Fibroblast of lung (primary cell): ENCODE data around the gene CENPU. TPM values are rescaled to one million over a fixed set of nuclear protein-coding genes. Genes with fewer than 3 reads are reported as not detected.
A peak's percentile ranks its signal among the peaks of the same experiment; 100 is the strongest.

Experiments
- DNase-seq, 2 donors: peaks; one replicate each; pipeline versions ENCODE4 v3.0.0 to v3.0.0-alpha.2; 2010; ENCODE audit warnings: low read depth in 2 of 2
- H2AFZ ChIP-seq: 2 replicates; pipeline ENCODE4 v1.5.1; 2012; ENCODE audit warnings: low read length, control low read depth, inconsistent platforms
- H3K27ac ChIP-seq: 2 replicates; pipeline ENCODE4 v1.5.1; 2011; ENCODE audit warnings: low read length, control low read depth; ENCODE audit not compliant: insufficient read depth
- H3K27me3 ChIP-seq: 2 replicates; pipeline ENCODE4 v1.5.1; 2011; ENCODE audit warnings: mild to moderate bottlenecking, low read length; ENCODE audit not compliant: control insufficient read depth, insufficient read depth
- H3K36me3 ChIP-seq: 2 replicates; pipeline ENCODE4 v1.5.1; 2011; ENCODE audit warnings: low read length; ENCODE audit not compliant: control insufficient read depth, insufficient read depth
- H3K4me1 ChIP-seq: 2 replicates; pipeline ENCODE4 v1.5.1; 2011; ENCODE audit warnings: low read length; ENCODE audit not compliant: control insufficient read depth, insufficient read depth; ENCODE audit errors: extremely low read depth
- H3K4me2 ChIP-seq: 2 replicates; pipeline ENCODE4 v1.5.1; 2011; ENCODE audit warnings: low read length, control low read depth; ENCODE audit not compliant: insufficient read depth; ENCODE audit errors: extremely low read depth
- H3K4me3 ChIP-seq, 4 experiments: fragments of 200-600 bp in 1 of 4; sonication (generic) in 1 of 4; replicated peaks in 1 of 4; 2 replicates each; pipeline ENCODE4 v1.5.1; 2011 to 2016; ENCODE audit warnings: low read length in 4 of 4, low read depth in 3 of 4, mild to moderate bottlenecking in 3 of 4, control low read depth in 2 of 4, inconsistent platforms in 1 of 4, mixed read lengths in 1 of 4; ENCODE audit not compliant: insufficient read depth in 1 of 4; ENCODE audit errors: control extremely low read depth in 1 of 4
- H3K79me2 ChIP-seq: 2 replicates; pipeline ENCODE4 v1.5.1; 2012; ENCODE audit warnings: mild to moderate bottlenecking, low read length, inconsistent platforms; ENCODE audit not compliant: control insufficient read depth, insufficient read depth
- H3K9ac ChIP-seq: 2 replicates; pipeline ENCODE4 v1.5.1; 2011; ENCODE audit warnings: mild to moderate bottlenecking, low read length, control low read depth; ENCODE audit not compliant: insufficient read depth
- H3K9me3 ChIP-seq: 2 replicates; pipeline ENCODE4 v1.5.1; 2012; ENCODE audit warnings: low read depth, low read length; ENCODE audit not compliant: control insufficient read depth, insufficient read depth
- H4K20me1 ChIP-seq: 2 replicates; pipeline ENCODE4 v1.5.1; 2011; ENCODE audit warnings: low read length; ENCODE audit not compliant: control insufficient read depth, insufficient read depth; ENCODE audit errors: extremely low read depth
- CTCF ChIP-seq, 2 donors: IDR thresholded peaks in 1 of 2; conservative IDR thresholded peaks in 1 of 2; 1 replicate in 1 of 2; 2 replicates in 1 of 2; pipeline ENCODE4 v1.5.1; 2011 to 2012; ENCODE audit warnings: low read length in 2 of 2, control low read depth in 1 of 2, inconsistent platforms in 1 of 2, low read depth in 1 of 2, mild to moderate bottlenecking in 1 of 2
- EZH2 ChIP-seq: IDR thresholded peaks from 2 replicates; pipeline ENCODE4 v1.5.1; 2012; ENCODE audit warnings: low read length, control low read depth, mild to moderate bottlenecking; ENCODE audit errors: missing control alignments
- polyA plus RNA-seq, 2 donors: library from polyadenylated mRNA; depleted of rRNA in 1 of 2; stranded (reverse) in 1 of 2; unstranded in 1 of 2; fragments of >200 nt; gene quantifications; 2 replicates each; pipeline ENCODE4 v1.2.1, GENCODE V29; 2011 to 2012; ENCODE audit warnings: missing spikeins in 1 of 2
- total RNA-seq: library from RNA; depleted of rRNA; stranded (reverse); fragments of >200 nt; gene quantifications from 2 replicates; pipeline ENCODE4 v1.2.1, GENCODE V29; 2014

Gene CENPU
- total and polyA plus RNA-seq, 2 donors (not counting 1 experiment from before 2014, with no cell fraction given), result 6.4 to 15.5 TPM

GRCh38 chr4:184764601-184765000 lies 30.7 kb upstream of the CENPU start:
- no peak for DNase-seq
- H3K36me3 ChIP-seq, result peaks cover 7% of the 10 kb centered on the region
- no peaks in the 10 kb centered on the region for H3K4me1 ChIP-seq
- H3K9me3 ChIP-seq, result no peaks in the 10 kb centered on the region
- no peak overlapping the region for H3K9ac ChIP-seq
- no peak overlapping the region for H3K4me3 ChIP-seq
- H3K79me2 ChIP-seq, result no peaks in the 10 kb centered on the region
- H2AFZ ChIP-seq, result no peak overlapping the region
- TF ChIP-seq CTCF (conservative IDR thresholded peaks at IDR 0.05 in 1 of 2, IDR thresholded peaks at IDR 0.05 in 1 of 2; ENCODE audit: low read depth in 1 of 2, low read length in 2 of 2), result no peak
- TF ChIP-seq EZH2, result no peak
- no peak overlapping the region for H3K27ac ChIP-seq
- H3K27me3 ChIP-seq, result no peaks in the 10 kb centered on the region
- H3K4me2 ChIP-seq, result no peak overlapping the region
- no peaks in the 10 kb centered on the region for H4K20me1 ChIP-seq

GRCh38 chr4:184763150-184763780 lies 29.4 kb upstream of the CENPU start:
- no peaks in the 10 kb centered on the region for H3K79me2 ChIP-seq
- H3K4me3 ChIP-seq, result no peak overlapping the region
- H3K36me3 ChIP-seq, result peaks cover 7% of the 10 kb centered on the region
- no peak overlapping the region for H3K27ac ChIP-seq
- H2AFZ ChIP-seq, result no peak overlapping the region
- no peaks in the 10 kb centered on the region for H4K20me1 ChIP-seq
- TF ChIP-seq EZH2 (no peak), CTCF (conservative IDR thresholded peaks at IDR 0.05 in 1 of 2, IDR thresholded peaks at IDR 0.05 in 1 of 2; ENCODE audit: low read depth in 1 of 2, low read length in 2 of 2) (no peak)
- peak; percentile 9 to 12 for DNase-seq
- H3K4me2 ChIP-seq, result no peak overlapping the region
- H3K4me1 ChIP-seq, result no peaks in the 10 kb centered on the region
- H3K9me3 ChIP-seq, result no peaks in the 10 kb centered on the region
- no peak overlapping the region for H3K9ac ChIP-seq
- no peaks in the 10 kb centered on the region for H3K27me3 ChIP-seq

- Histone ChIP-seq H4K20me1 (no peaks in the 10 kb centered on the region), H3K36me3 (peaks cover 7% of the 10 kb centered on the region), H3K9me3 (no peaks in the 10 kb centered on the region), H2AFZ (no peak overlapping the region), H3K4me3 (no peak overlapping the region), H3K4me2 (no peak overlapping the region), H3K27me3 (no peaks in the 10 kb centered on the region), H3K79me2 (no peaks in the 10 kb centered on the region), H3K4me1 (no peaks in the 10 kb centered on the region), H3K9ac (no peak overlapping the region), H3K27ac (no peak overlapping the region)
- DNase-seq, result no peak
- TF ChIP-seq CTCF (conservative IDR thresholded peaks at IDR 0.05 in 1 of 2, IDR thresholded peaks at IDR 0.05 in 1 of 2; ENCODE audit: low read depth in 1 of 2, low read length in 2 of 2), result no peak
- TF ChIP-seq EZH2, result no peak
Observed at GRCh38 chr4:184762100-184762499, 28.2 kb upstream of the CENPU start.
